CD4-positive, alpha-beta T cell treated with Interleukin-6 at 100 ng/mL for 8 hours (primary cell): Measurements from ENCODE around the gene SH3BGRL2.
"Not testable (repeated sequence)": the region's sequence is repeated elsewhere in the genome, so short reads cannot be mapped to it uniquely, and the experiment has no call there.

Source experiments
- DNase-seq: peaks from one replicate; pipeline ENCODE4 v3.0.0-alpha.2; 2020; ENCODE audit warnings: mixed read lengths, low spot score

The SH3BGRL2 gene

GRCh38 chr6:79649016-79649415, 17.9 kb downstream of the SH3BGRL2 start:
- DNase-seq: no peak

GRCh38 chr6:79650950-79651349, 19.8 kb downstream of the SH3BGRL2 start:
- no peak for DNase-seq

GRCh38 chr6:79656134-79656533, 25.0 kb downstream of the SH3BGRL2 start:
- DNase-seq: no peak

- no peak for DNase-seq
Measured at GRCh38 chr6:79657238-79657637, 26.1 kb downstream of the SH3BGRL2 start.

GRCh38 chr6:79663655-79664054, 32.5 kb downstream of the SH3BGRL2 start:
- peak; percentile 33 for DNase-seq

- DNase-seq: no peak
Measured at GRCh38 chr6:79665725-79666551, 34.8 kb downstream of the SH3BGRL2 start.

GRCh38 chr6:79666634-79667033, 35.5 kb downstream of the SH3BGRL2 start:
- DNase-seq: no peak

GRCh38 chr6:79668381-79668780, 37.3 kb downstream of the SH3BGRL2 start:
- no peak for DNase-seq

GRCh38 chr6:79669766-79670165, 38.6 kb downstream of the SH3BGRL2 start:
- DNase-seq: no peak

GRCh38 chr6:79670789-79671188, 39.7 kb downstream of the SH3BGRL2 start:
- DNase-seq: no peak

GRCh38 chr6:79671600-79672266, 40.6 kb downstream of the SH3BGRL2 start:
- peak; percentile 73 for DNase-seq

- peak; percentile 12 for DNase-seq
Measured at GRCh38 chr6:79672631-79673111, 41.5 kb downstream of the SH3BGRL2 start.

GRCh38 chr6:79673947-79674346, 42.8 kb downstream of the SH3BGRL2 start:
- DNase-seq: no peak

GRCh38 chr6:79676785-79677736, 45.9 kb downstream of the SH3BGRL2 start:
- no peak for DNase-seq

GRCh38 chr6:79682682-79683081, 51.6 kb downstream of the SH3BGRL2 start:
- not testable (repeated sequence) for DNase-seq

- no peak for DNase-seq
Measured at GRCh38 chr6:79684876-79685275, 53.7 kb downstream of the SH3BGRL2 start.

- no peak for DNase-seq
Measured at GRCh38 chr6:79686707-79687309, 55.7 kb downstream of the SH3BGRL2 start.

GRCh38 chr6:79687759-79688158, 56.6 kb downstream of the SH3BGRL2 start:
- DNase-seq: no peak

GRCh38 chr6:79694156-79694555, 63.0 kb downstream of the SH3BGRL2 start:
- no peak for DNase-seq

GRCh38 chr6:79694623-79695343, 63.7 kb downstream of the SH3BGRL2 start:
- no peak for DNase-seq

- DNase-seq: no peak
Measured at GRCh38 chr6:79697430-79697829, 66.3 kb downstream of the SH3BGRL2 start.
